Muscle of arm (tissue), 12 donors: ENCODE data around the gene CACNA1E. TPM values are rescaled to one million over a fixed set of nuclear protein-coding genes. Genes with fewer than 3 reads are reported as not detected.

Experiments used
- DNase-seq: peaks from one replicate; pipeline ENCODE4 v3.0.0-alpha.2; 2013
- polyA plus RNA-seq, 12 donors: library from polyadenylated mRNA; unstranded; fragments of 120-200 nt; gene quantifications; one replicate each; pipeline ENCODE4 v1.2.1, GENCODE V29; 2013; ENCODE audit not compliant: insufficient read length in 12 of 12

The CACNA1E gene
- polyA plus RNA-seq, 12 donors = 0.13 to 3.0 (median 0.42) TPM; not detected in 1

DNA sequence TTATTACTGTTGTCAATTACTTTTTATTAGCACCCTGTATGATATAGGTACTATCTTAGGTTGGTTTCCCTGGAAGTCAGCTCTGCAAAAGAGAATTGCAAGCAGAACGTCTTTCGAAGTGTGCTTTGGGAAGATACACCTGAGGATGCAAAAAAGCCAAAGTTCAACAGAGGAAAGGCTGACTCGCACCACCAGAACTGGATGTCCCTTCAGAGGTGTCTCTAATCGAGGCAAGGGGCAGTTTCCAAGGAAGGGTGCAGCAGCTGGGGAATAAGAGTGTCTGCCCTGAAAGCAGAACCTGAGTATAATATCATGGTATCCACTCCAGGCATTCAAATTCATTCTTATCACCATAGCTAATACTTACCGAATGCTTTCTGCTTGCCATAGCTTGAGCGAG is 149.6 kb downstream of the CACNA1E start:
- DNase-seq = no peak

DNA sequence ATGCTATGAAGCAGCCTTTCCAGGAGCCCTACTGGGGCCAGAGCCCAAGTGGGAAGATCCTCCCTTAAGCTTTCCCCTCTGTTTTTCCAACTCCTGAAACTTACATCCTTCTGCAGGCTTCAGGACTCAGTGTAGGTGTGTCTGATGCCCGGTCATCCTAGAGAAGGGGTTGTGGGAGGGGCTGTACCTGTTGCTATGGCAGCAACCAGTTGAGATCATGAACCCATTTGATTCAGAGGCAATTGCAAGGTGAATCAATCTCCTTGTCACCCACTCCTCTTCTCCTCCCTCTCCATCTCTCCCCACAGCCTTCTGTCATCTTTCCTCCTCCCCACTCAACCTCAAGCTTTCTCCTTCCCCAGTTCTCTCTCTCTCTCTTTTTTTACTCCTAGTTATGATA is 151.8 kb downstream of the CACNA1E start:
- DNase-seq = no peak

DNA sequence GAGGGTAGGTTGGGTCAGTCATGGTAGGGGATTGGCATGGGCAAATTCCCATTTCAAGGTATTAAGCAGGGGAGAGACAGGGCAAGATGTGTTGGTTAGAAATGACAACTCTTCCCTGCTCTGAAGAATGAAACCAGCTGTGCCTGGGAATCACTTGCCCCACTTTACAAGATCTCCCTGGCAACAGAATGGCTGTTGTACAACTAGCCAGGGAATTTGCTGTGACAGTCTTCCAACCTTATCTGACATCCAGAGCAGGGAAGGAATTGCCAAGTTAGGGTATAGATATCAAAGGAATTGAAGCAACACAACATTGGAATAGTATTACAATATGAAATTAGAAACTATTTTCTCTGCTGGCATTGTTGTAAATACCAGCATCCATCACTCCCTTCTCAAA is 154.7 kb downstream of the CACNA1E start:
- DNase-seq = no peak

DNA sequence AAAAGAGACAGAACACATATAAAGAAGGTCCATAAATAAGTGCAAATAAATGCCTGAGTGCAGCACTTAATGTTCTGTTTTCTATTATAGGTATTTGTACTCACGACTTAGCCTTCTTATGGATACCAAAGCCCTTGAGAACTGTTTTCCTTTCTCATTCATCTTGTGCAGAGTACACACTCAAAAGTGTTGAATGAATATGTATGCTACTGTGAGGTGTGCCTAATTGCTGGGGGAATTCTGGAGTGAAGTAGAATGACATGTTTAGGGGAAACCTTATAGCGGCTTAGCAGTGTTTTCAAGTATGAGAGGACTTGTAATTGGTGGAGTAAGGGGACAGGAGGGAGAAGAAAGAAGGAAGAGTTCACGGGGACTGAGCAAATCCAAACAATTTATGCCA is 157.6 kb downstream of the CACNA1E start:
- DNase-seq = no peak

DNA sequence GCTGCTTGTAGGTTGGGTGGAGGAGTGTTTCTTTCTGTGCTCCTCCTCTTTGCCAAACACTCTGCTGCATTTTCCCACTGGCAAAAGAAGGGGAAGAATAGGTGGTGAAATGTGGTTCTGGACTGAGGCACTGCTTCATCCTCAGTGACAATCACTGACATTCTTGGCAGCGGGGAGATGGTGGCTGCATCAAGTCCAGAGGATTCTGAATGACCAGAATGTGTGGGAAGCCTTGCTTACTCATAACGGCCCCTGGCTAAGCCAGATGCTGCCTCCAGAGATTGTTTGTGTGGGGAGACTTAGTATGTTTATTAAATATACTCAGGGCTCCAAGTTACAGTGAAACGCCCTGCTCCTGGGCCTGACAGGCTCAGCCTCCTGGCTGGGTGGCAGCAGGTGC is 160.3 kb downstream of the CACNA1E start:
- no peak for DNase-seq

DNA sequence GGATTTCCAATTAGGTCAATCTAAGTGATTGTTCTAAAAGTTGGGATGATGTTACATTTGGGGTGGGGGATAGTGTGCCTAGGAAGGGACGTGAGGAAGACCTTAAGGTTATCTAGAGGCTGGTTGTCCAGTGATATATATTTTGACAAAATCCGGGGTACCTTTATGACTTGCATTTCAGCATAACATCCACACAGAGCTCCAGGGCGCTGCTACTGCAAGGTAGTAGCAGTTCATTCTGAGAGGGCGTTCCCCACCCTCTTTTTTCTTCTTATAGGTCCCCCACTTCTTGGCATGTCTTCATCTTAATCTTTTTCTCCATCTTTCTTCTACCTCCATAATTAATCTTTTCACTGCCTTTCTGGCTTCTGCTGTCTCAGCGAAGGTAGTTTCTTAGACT is 161.9 kb downstream of the CACNA1E start:
- DNase-seq = no peak

DNA sequence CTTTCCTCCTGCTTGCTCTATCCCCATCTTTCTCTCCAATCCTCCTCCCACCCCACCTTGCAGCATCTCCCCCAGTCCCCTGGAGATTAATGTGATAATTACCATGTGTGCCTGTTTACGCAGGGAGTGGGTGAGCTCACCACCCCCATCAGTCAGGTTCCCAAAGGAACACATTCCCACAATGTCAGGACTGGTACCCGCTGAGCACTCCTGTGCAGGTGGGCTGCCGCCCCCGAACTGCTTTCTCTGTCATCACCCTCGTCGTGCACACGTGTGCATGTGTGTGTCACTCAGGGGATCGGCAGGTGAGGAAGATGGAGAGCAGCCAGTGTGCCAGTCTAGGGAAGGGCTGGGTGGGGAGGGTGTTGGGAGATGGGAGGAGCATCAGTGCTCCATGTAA is 163.4 kb downstream of the CACNA1E start:
- no peak for DNase-seq

DNA sequence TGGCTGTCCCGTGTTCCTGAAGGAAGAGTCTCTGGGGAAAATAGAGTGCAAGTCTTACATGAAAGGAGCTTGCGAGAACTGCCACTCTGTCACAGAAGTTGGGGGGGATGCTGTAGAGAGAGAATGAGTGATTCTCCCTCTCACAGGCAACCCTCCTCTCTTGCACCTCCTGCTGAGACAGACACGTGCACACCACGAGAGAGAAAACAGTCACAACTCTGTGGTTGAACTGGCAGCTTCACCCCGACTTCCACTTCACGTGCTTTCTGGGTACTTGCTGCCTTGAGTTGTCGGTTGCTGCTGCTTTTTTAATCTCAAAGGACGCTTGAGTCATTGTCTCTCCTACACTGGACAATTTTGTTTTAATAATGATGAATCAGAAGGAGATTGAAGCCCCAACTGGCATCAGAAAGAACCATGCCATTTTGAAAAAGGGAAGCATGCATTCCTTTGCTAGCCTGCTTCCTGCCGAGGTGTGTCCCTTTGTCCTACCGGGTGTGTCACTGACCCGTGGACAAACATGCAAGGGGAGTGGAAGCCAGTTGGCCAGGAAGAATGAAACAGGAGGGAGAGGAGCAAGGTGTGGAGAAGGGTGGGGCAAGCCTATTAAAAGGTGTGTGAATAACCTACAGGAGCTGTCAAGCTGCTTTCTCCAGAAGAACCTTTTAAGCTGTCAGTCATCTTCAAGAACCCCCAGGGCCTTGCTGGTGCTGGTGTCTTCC is 164.2 kb downstream of the CACNA1E start:
- no peak for DNase-seq

DNA sequence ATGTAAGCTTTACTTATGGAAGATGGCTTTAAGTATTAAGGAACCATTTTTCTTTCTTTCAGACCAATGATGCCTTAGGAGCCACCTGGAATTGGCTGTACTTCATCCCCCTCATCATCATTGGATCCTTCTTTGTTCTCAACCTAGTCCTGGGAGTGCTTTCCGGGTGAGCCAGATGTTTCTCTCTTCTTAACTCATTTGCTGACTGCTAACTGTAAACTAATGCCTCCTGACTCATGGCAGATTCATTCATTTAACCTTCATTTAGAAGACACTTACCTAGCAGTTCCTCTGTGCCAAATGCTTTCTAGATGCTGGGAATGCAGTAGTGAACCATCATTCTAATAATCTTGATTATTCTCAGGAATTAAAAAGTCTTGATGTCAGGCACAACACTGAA is 168.0 kb downstream of the CACNA1E start:
- DNase-seq = no peak

DNA sequence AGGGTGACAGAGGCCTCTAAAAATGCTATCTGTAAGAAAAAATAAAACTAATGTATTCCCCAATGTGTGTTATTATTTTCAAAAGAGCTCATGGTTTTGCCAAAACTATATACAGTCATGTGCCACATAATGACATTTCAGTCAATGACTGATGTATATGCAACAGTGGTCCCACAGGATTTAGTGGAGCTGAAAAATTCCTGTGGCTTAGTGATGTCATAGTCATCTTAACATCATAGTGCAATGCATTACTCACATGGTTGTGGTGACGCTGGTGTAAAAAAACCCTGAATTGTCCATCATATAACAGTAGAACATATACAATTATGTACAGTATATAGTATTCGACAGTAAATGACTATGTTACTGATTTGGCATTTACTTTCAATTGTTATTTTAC is 172.4 kb downstream of the CACNA1E start:
- no peak for DNase-seq

DNA sequence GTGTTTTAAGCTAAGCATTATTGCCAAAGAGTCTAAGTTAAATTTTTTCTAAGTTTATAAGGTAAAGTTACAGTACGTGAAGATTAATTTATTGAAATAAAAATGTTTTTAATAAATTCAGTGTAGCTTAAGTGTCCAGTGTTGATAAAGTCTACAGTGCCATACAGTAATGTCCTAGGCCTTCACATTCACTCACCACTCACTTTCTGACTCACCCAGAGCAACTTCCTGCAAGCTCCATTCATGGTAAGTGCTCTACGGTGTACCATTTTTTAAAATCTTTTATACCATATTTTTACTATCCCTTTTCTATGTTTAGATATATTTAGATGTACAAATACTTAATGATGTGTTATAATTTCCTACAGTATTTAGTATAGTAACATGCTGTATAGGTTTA is 173.2 kb downstream of the CACNA1E start:
- no peak for DNase-seq

DNA sequence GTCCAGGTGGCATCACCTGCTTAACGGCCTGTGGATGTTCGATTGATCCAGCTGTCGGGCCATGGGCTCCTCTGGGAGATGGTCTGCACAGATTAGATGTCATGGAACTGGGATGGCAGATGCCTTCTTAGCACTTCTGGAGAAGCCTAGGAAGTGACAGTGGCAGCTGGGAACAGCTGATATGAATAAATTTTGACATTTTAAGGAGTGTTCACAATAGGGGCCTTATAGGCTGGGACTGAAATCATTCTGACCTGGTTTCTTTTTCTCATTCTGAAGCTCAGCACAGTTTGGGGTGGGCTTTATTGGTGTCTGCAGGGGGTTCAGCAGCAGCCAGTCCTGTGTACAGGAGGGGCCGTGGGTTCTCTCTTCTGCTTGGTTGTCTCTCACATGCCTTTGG is 175.3 kb downstream of the CACNA1E start:
- DNase-seq = no peak

DNA sequence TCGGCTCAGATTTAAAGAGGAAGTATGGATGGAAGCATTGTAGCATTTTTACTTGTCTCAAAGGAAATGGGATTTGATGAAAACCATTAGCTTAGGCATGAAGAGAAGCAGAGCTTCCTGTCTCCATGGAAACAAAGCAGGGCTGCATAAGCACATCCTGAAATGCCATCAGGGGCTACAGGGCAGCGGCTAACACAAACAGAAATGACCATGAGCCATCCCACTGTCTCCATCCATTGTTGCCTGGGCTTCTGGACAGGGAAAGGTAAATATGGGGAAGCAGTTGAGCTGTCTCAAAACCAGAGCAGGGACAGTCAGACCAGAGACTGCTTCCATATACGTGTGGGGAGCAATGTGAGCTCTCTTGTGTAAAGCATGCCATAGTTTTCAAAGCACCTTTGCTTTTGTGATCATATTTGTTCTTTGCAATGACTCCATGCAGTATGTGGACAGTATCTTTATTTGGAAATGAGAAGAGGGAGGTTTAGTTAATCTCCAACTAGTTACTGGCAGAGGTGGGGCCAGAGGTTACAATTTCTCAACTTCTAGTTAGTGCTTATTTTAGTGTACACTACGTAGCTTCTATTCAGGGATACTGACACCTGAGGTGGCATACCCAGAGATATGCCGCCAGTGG is 176.1 kb downstream of the CACNA1E start:
- DNase-seq = no peak

DNA sequence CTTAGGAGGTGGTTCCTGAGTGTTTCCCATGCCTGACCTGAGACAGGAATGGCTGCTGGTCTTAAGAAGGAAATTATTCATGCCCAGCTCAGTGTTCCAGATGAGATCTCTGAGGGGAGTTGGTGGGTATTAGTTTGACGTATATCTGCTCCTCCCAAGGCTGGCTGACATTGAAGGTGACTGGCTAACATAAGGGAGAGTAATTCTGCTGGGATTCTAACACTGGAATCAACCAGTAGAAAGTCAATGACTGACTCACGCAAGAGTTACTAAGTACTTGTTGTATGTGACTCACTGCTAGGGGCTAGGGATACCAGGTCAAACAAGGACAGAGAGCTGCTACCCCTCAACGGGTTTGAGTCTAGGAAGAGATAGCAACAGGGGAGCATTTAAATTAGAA is 177.3 kb downstream of the CACNA1E start:
- no peak for DNase-seq

DNA sequence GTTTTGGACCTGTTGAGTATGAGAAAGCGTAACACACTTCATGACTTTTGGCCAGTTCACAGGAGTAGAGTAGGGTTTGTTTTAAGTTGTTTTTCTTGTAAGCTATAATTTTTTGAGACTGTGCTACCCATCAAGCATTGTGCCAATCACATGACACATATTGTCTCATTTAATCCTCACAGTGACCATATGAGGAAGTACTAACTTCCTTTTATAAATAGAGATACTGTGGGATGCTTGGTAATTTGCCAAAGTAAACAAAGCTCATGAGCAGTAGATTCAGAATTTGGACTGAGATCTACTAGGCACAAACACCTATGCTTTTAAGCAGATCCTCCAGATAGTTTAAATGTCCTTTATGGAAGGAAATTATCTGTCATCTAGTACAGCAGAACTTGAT is 178.3 kb downstream of the CACNA1E start:
- DNase-seq = no peak

DNA sequence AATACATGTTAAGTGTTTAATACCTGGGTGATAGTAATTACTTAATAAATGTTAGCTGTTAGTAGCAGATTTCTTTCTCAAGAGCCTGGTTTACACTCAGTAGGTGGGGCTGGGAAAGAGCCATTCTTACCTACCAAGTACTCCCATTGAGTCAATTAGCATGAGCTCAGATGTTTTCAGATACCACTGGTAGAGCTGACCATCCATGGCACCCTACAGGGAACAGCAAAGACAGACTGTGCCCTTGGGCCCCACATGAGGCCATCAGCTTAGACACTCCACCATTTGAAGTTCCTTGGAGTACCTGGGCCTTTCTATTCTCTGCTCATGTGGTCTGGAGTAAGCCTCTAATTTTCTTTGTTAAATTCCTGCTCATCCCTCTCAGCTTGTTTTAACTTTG is 179.3 kb downstream of the CACNA1E start:
- no peak for DNase-seq

DNA sequence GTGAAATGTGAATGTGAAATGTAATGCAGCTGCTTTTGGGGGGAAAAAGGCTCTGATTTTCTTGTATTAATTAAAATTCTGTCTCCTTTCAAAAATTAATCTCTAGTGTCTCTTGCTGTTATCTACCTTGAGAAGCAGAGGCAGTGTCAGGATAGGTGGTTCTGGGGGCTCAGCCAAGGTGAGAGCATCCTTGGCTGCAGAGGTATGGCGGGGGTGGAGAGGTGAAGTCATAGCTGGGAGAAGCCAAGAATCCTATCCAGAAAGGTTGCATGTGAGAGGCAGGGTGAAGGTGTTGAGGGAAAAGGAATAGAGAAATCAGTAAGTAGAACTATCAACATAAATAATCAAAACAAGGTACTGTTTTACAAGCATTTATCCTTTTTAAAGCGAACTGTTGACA is 181.2 kb downstream of the CACNA1E start:
- DNase-seq = no peak

DNA sequence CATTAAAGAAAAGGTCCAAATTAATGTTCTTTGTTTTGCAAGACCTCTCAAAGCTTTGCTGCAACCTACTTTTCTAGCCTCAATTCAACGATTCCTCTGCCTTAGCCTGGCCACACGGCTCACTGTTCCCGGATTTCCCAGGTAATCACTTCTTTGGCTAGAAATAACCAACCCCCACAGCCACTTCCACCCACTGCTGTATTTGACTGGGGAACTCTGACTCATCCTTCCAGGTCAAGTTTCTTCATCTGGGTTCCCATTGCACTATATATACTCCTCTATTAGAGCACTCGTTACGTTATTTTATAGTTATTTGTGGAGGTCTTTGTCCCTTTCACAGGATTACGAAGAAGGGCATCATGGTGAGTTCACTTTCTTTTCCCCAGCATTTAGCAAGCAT is 185.9 kb downstream of the CACNA1E start:
- DNase-seq = no peak

DNA sequence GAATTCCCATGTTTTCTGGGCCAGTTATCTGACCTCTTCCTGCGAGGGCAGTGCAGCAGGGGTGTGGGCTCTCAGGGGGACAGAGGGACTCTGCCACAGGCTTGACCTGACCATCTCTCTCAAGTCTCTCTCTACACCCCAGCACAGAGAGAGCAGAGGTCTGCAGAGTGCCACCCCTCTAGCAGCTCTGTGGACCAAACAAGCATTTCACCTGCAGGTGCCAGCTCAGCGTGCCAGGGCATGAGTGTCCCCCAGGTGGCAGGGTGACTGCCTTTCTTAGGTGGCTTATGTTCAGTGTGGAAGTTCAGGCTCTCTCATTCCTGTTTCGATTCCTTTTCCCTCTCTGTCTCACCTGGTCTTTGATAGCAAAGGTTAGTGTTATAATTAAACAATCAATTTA is 191.3 kb downstream of the CACNA1E start:
- DNase-seq = no peak

DNA sequence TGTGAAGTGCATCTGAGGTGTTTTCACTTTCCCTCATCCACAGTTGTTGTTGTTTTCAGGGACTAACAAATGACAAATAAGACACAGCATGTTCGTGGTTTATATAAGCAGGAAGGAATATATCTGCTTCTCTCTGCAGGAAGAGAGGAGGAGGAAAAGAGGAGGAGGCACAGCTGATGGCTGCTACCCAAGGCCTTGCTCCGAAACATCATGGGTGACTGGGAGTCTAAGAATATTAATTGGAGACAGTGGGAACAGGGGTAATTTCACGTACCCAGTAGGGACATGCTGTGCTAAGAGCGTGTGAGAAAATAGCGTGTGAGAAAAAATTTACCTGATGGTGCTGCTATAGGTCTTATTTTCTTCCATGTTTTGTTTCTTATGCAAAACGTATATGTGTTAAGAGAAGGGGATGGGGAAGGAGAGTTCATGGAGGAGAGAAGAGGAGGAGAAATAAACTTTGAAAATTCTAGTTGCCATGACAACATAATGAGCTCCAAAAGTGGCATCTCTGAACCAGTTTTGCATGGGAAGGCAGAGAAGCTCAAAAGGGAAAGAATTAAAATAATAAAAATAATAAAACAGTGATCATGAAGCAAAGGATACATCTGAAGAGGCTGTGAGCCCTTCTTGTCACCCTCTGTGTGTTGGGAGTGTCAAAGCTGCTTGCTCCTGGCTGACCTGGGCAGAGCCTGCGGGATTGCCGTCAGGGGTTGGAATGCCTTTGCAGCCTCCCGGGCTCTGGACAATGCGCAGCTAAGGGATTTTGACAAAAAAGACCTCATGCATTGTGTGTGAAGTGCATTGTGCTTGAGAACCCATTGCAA is 192.0 kb downstream of the CACNA1E start:
- DNase-seq = no peak

DNA sequence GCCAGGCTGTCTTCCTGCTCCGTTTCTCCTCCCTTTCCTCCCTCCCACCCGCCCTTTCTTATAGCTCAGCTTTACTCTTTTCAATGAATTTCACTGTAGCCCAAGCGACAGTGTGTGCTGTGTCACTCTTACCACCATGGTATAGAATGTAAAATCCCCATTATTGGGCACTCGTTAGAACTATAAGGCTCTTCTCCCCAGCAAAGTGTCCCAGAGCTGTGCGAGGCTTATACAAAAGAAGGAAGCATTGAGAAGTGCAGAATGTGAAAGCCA is 192.5 kb downstream of the CACNA1E start:
- no peak for DNase-seq

DNA sequence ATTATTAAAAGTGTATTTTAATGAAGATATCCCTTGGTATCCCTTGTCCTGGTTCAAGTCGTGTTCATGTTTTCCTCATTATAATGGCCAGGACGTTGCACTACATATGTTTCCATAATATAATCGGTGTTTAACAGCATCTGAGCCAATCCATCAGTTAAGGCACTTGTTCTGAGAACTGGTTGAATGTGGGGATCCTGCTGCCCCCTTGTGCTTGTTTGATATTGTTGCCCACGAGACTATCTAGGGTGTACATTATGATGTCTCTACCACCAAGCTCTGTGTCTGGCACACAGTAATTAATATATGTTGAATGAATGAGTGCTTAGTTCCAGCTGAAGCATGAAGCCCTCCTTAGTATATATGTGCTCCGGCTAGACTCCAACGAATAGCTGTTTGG is 193.0 kb downstream of the CACNA1E start:
- peak; percentile 11 for DNase-seq

DNA sequence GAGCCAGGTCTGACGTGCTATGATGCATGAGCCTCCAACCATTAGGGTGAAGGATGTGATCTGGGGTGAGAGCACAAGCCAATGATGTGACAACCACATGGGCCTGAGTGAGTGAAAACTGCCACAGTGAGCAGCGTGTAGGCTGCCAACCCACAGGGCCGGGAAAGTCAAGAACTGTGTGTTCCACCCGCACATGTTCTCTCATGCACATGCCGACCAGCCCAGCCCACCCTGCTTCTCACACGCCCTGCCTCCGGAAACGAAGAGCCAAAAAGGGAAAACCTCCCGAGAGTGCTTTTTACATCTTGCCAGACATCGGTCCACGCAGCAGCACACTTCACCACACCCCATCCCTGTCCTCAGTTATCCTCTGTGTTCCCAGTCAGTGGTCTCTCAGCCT is 197.0 kb downstream of the CACNA1E start:
- DNase-seq = no peak
